HG02885 (cell line): ENCODE results near the gene SRRM4.
"Not testable (repeated sequence)": the region's sequence is repeated elsewhere in the genome, so short reads cannot be mapped to it uniquely, and the experiment has no call there.

Experiments used
- ATAC-seq: cut with Tn5 transposase; IDR thresholded peaks from one replicate; pipeline ENCODE4 v1.9.1; 2021; ENCODE audit warnings: mild to moderate bottlenecking; ENCODE audit not compliant: unreplicated experiment, poor library complexity

SRRM4 gene

GRCh38 chr12:119104969-119105368 is 123.6 kb downstream of the SRRM4 start:
- not testable (repeated sequence) for ATAC-seq

- no peak for ATAC-seq
Observed at GRCh38 chr12:119113496-119113986, 132.2 kb downstream of the SRRM4 start.

GRCh38 chr12:119114294-119114693 is 133.0 kb downstream of the SRRM4 start:
- ATAC-seq = no peak

DNA sequence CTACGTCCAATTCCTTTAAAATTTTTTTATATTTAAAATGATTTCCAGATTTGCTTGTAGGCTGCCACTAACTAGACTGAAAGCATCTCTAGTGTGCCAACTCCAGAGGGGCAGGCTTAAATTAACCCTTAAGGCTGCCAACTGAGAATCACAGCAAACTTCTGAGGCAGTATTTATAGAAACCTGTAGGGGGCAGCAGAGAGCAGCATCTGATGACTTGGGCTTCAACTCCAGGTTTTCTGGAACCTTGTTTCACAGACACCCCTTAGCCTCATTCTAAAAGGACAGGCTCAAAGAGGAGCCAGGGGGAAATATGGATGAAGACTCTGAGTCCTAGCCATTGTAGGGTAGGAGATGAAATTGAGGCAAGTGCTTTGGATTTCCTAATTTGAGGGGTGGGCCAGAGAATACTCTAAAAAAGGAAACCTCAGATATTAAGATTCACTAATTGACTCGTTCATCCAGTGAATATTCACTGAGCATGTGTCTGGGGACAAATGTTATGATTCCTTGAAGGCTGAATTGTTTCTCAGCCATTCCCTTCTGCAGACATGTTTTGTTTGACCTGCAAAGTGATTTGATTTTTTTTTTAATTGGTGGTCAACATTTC is 134.1 kb downstream of the SRRM4 start:
- ATAC-seq = no peak

- ATAC-seq = no peak
Observed at GRCh38 chr12:119117936-119118335, 136.6 kb downstream of the SRRM4 start.

GRCh38 chr12:119118625-119119024 is 137.3 kb downstream of the SRRM4 start:
- no peak for ATAC-seq

DNA sequence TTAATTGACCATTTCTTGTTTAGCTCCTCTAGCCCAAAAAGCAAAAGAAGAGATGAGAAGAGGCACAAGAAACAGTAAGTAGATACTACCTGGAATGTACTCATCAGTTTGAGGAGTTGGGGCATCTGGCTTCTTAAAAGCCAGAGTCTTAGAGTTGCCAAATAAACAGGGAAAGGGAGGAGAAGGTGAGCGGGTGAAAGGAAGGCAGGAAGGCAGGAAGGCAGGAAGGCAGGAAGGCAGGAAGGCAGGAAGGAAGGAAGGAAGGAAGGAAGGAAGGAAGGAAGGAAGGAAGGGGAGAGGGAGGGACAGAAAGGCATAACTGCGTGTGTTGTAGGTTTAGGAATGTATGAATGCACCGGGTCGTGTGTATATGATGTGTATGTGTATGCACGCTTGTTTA is 140.7 kb downstream of the SRRM4 start:
- ATAC-seq = no peak

DNA sequence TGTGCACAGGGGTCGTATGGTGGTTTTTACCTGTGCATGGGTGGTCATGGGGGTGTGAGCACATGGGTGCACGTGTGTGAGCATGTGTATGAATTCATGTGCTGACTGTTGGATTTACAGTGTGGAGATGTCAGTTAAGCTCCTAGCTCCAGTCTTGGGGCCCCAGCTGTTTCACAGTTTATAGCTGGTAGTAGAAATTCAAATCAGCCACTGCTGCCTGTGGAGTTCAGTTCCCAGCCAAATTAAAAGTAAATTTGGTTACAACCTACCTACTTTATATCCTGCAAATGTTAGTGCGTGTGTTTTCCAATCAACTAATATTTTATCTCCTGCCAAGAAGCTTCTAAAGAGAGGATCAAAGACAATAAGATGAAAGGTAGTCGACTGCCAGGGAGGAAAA is 141.4 kb downstream of the SRRM4 start:
- no peak for ATAC-seq

DNA sequence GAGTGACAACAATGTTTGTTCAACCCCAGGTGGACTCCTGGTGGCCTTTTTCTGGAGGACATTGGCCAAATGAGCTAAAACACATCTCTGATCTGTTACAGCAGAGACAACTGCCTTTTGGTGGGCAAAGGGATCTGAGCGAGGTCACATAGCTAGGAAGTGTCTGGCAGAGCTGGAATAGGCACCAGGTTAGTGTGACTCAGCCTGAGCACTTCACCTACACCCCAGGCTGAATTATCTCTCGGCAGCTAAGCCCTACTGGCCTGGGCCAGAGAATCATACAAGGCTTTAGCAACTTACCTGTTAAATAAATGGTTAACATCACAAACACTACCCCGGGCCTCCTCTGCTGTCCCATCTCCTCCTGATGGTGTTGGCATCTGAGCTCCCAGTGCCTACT is 147.2 kb downstream of the SRRM4 start:
- no peak for ATAC-seq

DNA sequence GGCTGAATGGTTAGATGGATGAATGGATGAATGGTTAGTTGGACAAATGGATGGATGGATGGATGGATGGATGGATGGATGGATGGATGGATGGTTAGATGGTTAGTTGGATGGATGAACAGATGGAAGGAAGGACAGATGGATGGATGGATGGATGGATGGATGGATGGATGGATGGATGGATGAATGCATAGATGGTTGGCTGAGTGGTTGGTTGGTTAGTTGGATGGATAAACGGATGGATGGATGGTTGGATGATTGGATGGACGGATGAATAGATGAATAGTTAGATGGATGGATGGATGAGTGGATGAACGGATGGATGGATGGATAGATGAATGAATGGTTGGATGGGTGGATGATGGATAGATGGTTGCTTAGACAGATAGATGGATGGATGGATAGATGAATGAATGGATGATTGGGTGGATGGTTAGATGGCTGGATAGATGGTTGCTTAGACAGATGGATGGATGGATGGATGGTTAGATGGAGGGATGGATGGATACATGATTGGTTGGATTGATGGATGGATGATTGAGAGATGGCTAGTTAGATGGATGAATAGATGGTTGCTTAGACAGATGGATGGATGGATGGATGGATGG is 148.6 kb downstream of the SRRM4 start:
- ATAC-seq = no peak

DNA sequence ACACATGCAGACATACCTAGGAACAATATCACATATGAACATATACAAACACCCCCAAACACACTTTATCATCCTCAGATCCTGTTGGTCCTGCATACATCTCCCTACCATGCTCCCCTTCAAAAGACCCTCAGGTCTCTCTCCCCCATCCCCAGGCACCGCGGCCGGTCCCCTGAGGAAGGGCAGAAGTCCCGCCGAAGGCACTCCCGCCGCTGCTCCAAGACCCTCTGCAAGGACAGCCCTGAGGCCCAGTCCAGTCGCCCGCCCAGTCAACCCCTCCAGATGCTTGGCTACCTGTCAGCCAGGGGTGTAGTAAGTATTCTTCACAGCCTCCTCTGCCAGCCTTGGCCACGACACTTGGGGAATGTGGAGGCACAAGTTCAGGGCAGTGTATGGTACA is 149.2 kb downstream of the SRRM4 start:
- ATAC-seq = no peak

- no peak for ATAC-seq
Observed at GRCh38 chr12:119134284-119135072, 153.1 kb downstream of the SRRM4 start.

DNA sequence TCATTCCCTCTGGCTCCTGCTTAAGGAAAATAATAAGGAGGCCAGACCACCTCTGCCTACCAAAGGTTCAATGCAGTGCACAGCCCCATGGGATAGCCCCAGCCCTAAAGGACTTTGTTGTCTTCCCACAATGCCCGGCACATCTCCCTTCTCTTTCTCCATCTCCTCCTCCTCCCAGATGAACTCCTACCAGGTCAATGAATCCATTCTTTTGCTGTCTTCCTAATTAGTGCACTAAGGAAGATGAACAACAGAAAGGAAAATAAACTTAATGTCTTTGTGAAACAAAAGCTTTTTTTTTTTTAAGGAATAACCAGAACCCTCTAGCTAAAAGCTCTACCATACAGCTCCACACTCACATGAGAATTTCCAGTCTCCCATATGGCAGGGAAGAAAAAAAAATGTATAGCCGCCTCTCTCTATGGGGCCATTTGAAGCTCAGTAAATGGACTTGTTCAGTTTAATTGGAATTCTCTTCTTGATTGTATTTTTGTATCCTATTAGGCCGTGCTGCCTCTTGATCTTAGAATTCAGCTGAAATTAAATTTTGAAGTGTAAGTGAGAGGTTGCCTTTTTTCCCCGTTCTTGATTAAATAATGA is 155.6 kb downstream of the SRRM4 start:
- ATAC-seq = no peak

- no peak for ATAC-seq
Observed at GRCh38 chr12:119139448-119139847, 158.1 kb downstream of the SRRM4 start.

GRCh38 chr12:119145367-119145766 is 164.0 kb downstream of the SRRM4 start:
- ATAC-seq = no peak

DNA sequence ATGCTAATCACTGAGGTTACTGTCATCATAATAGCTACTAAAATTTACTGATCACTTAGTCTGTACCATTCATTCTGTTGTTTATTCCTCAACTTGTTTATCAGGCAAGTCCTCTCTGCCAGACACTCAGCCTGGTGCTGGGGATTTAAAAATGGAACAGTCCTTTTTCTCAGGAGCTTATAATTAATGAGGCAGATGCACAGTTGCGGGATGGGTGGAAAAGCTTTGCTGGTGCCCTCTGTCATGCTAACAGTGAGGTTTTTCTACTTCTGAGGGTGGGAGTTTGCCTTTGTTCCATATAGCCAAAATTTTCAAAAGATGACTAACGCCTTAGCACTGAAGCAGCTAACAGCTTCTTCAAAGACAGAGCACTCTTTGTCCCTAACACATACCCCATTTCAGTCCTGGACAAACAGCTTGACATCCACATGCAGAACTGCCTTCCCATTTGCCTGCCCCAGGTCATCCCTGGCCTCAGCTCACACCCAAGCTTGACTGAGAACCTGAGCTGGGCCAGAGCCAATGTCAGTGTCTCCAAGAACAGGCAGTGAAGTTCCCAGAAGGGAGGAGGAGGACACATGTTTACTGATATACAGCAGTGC is 166.6 kb downstream of the SRRM4 start:
- ATAC-seq = no peak

DNA sequence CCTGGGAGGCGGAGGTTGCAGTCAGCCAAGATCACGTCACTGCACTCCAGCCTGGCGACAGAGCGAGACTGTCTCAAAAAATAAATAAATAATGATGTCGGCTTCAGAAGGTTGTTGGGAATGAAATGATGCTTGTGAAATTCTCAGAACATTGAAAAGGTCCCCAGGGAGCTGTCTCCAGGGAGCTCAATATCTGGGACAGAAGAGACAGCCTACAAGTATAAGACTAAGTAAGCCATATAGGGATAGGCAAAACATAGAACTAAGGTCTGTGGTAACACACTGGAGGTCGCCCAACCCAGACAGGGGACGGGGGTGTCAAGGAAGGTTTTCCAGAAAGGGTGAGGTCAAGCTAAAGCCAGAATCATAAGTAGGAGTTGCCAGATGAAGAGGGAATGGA is 167.9 kb downstream of the SRRM4 start:
- ATAC-seq = no peak

DNA sequence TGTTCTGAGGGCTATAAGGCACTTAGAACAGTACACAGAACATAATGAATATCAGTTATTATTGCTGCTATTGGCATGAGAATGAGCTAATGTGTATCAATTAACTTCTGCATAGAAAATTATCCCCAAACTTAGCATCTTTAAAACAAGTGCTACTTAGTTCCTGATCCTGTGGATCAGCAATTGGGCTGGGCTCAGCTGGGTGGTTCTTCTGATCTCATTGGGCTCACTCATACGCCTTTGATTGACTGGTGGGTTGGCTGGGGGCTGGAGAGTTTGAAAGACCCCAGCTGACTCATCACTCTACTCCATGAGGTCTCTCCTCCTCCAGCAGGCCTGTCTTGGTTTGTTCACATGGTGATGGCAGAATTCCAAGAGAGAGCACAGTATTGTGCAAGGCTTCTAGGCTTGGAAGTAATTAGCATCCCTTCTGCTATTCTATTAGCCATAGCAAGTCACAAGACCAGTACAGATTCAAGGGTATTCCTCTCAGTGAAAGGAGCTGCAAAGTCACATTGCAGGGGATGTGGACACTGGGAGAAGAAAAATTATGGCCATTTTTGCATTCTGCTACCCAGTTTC is 170.2 kb downstream of the SRRM4 start:
- no peak for ATAC-seq

DNA sequence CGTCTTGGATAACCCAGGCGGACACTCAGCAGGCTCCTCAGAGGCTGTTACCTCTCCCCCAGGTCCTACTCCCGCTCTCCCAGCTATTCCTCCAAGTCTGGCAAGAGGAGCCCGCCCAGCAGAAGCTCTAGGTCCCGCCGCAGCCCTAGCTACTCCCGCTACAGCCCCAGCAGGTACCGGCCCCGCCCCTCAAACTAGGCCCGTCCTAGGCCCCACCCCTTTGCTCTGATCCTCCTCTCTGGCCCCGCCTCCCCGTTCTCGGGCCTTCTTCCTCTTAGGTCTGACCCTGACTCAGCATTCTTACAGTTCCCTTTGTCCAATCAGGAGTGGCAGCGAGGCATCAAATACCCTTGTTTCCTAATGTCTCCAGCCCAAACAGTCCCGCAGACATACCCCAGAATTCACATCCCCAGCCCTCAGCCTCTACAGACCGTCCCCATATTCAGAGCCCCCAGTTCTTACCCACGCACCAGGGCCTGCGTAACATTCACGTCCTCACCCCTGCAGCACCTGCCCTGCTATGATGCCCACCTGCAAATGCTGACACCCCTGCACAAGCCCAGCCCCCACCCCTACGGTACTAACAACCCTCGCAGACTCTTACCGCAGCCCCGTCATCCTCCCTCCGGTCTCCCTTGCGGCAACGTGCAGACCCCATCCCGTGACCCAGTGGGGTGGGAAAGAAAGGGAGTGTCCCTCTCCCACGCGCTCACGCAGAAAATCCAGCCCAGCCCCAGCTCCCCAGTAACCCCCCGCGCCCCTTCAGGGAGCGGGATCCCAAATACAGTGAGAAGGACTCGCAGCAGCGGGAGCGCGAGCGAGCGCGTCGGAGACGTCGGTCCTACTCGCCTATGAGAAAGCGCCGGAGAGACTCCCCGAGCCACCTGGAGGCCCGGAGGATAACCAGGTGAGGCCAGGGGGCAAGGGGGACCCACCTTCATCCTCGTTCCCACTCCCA is 172.4 kb downstream of the SRRM4 start:
- ATAC-seq = no peak
